Ishikawa (cell line): ENCODE results near the gene KRT37.

ENCODE experiments used
- CEBPB ChIP-seq: IDR thresholded peaks from 2 replicates; pipeline ENCODE4 v1.6.1; 2012
- CREB1 ChIP-seq: IDR thresholded peaks from 2 replicates; pipeline ENCODE4 v1.6.1; 2012; ENCODE audit warnings: low read depth
- EGR1 ChIP-seq: IDR thresholded peaks from 2 replicates; pipeline ENCODE4 v1.6.1; 2012
- EP300 ChIP-seq: IDR thresholded peaks from 2 replicates; pipeline ENCODE4 v1.6.1; 2012; ENCODE audit warnings: borderline replicate concordance
- FOXM1 ChIP-seq: IDR thresholded peaks from 2 replicates; pipeline ENCODE4 v1.6.1; 2012; ENCODE audit warnings: low read depth, borderline replicate concordance
- NFIC ChIP-seq: IDR thresholded peaks from 2 replicates; pipeline ENCODE4 v1.6.1; 2012
- RAD21 ChIP-seq: IDR thresholded peaks from 2 replicates; pipeline ENCODE4 v1.6.1; 2012; ENCODE audit warnings: low read depth
- TAF1 ChIP-seq: IDR thresholded peaks from 2 replicates; pipeline ENCODE4 v1.6.1; 2012; ENCODE audit warnings: low read depth, mild to moderate bottlenecking
- TCF12 ChIP-seq: IDR thresholded peaks from 2 replicates; pipeline ENCODE4 v1.6.1; 2012; ENCODE audit warnings: low read depth
- TEAD4 ChIP-seq: IDR thresholded peaks from 2 replicates; pipeline ENCODE4 v1.6.1; 2012
- YY1 ChIP-seq: IDR thresholded peaks from 2 replicates; pipeline ENCODE4 v1.6.1; 2012; ENCODE audit warnings: low read depth
- ZBTB7A ChIP-seq: IDR thresholded peaks from 2 replicates; pipeline ENCODE4 v1.6.1; 2012; ENCODE audit warnings: low read depth
- TF ChIP-seq, protein P1 (sequence below): IDR thresholded peaks from 2 replicates; pipeline ENCODE4 v1.6.1; 2012
- TF ChIP-seq, protein P2 (sequence below): IDR thresholded peaks from 2 replicates; pipeline ENCODE4 v1.6.1; 2012
- TF ChIP-seq, protein P3 (sequence below): IDR thresholded peaks from 2 replicates; pipeline ENCODE4 v1.6.1; 2012; ENCODE audit warnings: low read depth, mild to moderate bottlenecking

KRT37 gene

DNA sequence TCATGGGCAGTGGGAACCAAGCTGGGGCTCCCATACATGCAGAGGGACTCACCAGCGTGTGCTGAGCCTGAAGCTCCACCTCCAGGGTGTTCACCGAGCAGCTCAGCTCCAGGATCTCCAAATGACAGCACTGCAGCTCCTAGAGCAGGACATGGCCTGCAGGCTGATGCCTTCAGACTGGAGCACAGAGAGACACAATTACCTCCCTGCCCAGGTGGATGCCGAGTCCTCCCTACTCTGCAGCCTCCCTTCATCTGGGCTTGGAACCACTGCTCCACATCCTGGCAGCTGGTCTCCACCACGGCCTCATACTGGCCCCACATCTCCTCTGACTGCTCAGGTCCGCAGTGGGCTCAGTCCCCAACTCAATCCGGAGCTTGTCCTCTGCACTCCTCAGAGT is 24.6 kb upstream of the KRT37 start:
- TF ChIP-seq EGR1 (no peak), TEAD4 (no peak), TAF1 (no peak), YY1 (no peak), CREB1 (no peak), RAD21 (no peak), TCF12 (no peak), NFIC (no peak), CEBPB (no peak), ZBTB7A (no peak), FOXM1 (no peak), EP300 (no peak)
- TF ChIP-seq, protein P1, sequence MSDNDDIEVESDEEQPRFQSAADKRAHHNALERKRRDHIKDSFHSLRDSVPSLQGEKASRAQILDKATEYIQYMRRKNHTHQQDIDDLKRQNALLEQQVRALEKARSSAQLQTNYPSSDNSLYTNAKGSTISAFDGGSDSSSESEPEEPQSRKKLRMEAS: no peak
- TF ChIP-seq, protein P2, sequence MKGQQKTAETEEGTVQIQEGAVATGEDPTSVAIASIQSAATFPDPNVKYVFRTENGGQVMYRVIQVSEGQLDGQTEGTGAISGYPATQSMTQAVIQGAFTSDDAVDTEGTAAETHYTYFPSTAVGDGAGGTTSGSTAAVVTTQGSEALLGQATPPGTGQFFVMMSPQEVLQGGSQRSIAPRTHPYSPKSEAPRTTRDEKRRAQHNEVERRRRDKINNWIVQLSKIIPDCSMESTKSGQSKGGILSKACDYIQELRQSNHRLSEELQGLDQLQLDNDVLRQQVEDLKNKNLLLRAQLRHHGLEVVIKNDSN: no peak
- TF ChIP-seq, protein P3, sequence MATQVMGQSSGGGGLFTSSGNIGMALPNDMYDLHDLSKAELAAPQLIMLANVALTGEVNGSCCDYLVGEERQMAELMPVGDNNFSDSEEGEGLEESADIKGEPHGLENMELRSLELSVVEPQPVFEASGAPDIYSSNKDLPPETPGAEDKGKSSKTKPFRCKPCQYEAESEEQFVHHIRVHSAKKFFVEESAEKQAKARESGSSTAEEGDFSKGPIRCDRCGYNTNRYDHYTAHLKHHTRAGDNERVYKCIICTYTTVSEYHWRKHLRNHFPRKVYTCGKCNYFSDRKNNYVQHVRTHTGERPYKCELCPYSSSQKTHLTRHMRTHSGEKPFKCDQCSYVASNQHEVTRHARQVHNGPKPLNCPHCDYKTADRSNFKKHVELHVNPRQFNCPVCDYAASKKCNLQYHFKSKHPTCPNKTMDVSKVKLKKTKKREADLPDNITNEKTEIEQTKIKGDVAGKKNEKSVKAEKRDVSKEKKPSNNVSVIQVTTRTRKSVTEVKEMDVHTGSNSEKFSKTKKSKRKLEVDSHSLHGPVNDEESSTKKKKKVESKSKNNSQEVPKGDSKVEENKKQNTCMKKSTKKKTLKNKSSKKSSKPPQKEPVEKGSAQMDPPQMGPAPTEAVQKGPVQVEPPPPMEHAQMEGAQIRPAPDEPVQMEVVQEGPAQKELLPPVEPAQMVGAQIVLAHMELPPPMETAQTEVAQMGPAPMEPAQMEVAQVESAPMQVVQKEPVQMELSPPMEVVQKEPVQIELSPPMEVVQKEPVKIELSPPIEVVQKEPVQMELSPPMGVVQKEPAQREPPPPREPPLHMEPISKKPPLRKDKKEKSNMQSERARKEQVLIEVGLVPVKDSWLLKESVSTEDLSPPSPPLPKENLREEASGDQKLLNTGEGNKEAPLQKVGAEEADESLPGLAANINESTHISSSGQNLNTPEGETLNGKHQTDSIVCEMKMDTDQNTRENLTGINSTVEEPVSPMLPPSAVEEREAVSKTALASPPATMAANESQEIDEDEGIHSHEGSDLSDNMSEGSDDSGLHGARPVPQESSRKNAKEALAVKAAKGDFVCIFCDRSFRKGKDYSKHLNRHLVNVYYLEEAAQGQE: no peak

DNA sequence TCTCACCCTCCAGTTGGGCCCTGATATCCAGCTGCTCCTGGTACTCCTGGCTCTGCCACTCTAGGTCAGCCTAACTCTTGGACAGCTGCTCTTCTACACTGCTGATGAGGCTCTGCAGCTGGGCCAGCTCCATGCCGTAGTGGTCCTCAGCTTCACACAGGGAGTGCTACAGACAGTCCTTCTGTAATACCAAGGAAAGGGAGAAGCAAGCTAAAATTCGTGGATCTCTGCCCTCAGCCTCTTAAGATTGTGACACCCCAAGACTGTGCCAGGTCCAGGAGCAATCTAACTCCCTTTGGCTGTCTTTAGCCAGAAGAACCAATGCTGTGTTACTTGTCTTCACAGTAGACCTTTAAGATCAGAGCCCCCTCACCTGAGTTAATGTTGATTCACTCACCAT is 24.1 kb upstream of the KRT37 start:
- TF ChIP-seq TEAD4 (no peak), CREB1 (no peak), ZBTB7A (no peak), RAD21 (no peak), TCF12 (no peak), NFIC (no peak), YY1 (no peak), EP300 (no peak), CEBPB (no peak), EGR1 (no peak), TAF1 (no peak), FOXM1 (no peak)
- TF ChIP-seq, protein P2: no peak
- TF ChIP-seq, protein P3: no peak
- TF ChIP-seq, protein P1: no peak

DNA sequence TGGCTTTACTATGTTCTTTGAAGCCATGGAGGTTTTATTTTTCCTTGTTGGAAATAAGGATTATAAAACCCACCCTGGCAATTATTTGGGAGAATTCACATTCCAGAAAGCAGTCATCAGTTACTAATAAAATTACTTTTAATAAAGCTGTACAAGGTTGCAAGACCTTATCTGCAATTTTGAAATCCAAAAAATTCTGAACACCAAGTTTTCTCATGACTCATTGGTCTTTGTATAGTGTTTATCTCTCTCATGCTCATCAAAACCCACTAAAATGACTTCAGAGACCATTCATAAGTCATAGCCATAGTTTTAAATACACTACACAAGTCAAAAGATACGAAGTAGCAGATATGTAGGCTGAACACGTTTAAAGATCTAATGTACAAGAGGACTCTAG is 22.4 kb upstream of the KRT37 start:
- no peak for TF ChIP-seq ZBTB7A
- TF ChIP-seq EP300: no peak
- TF ChIP-seq YY1: no peak
- no peak for TF ChIP-seq CEBPB
- TF ChIP-seq FOXM1: no peak
- no peak for TF ChIP-seq CREB1

DNA sequence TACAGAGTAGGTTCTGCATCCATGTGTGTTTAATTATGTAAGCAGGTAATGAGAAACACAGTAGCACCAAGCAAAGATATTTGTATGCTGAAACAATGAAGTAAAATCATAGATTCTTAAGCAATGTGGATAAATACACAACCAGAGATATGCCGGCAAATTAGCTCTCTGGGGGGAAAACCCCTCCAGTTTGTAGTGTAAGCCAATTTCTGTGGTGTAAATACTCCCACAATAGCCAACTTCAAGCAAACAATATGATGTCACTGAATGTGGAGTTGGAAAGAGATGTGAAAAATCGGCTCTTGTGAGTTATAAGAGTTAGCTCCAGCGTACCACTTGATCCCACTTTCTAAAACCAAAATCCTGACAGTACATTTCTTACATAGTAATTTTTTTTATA is 20.3 kb upstream of the KRT37 start:
- TF ChIP-seq TEAD4 (no peak), EGR1 (no peak), NFIC (no peak), CREB1 (no peak), ZBTB7A (no peak), FOXM1 (no peak), YY1 (no peak), CEBPB (no peak)
- TF ChIP-seq, protein P1: no peak
- TF ChIP-seq, protein P3: no peak
- TF ChIP-seq, protein P2: no peak
